Endothelial cell of umbilical vein (primary cell): Measurements from ENCODE around the gene LMF2. TPM values are rescaled to one million over a fixed set of nuclear protein-coding genes. Genes with fewer than 3 reads are reported as not detected.

Experiments used
- BruUV-seq: library from RNA; stranded (reverse); fragments of 400-500 nt; replicated peaks from 2 replicates; lab custom pipeline; 2021; lab: Mats Ljungman, UMichigan
- CTCF ChIA-PET: fragments of 300-600, 350-600 bp; sonication (Branson Sonifier 250); formaldehyde crosslinking; loops from one replicate; lab custom pipeline; 2021; ENCODE audit warnings: antibody characterized with exemption, inconsistent platforms; lab: Charles Lee
- POLR2A ChIA-PET: fragments of 300-600, 350-600 bp; sonication (Branson Sonifier 250); formaldehyde crosslinking; loops from one replicate; lab custom pipeline; 2021; ENCODE audit warnings: antibody characterized with exemption, inconsistent platforms; lab: Charles Lee
- DNase-seq: peaks from one replicate; pipeline ENCODE4 v3.0.0-alpha.2; 2011; ENCODE audit warnings: low read depth, low spot score
- FAIRE-seq: peaks from 2 replicates; lab custom pipeline; 2011; peaks lifted over from hg19 to GRCh38; lab: Jason Lieb, UNC
- H2AFZ ChIP-seq: 2 replicates; pipeline ENCODE4 v1.6.0; 2012; ENCODE audit warnings: low read depth, low read length, control low read depth, inconsistent platforms
- H3K27ac ChIP-seq: 2 replicates; pipeline ENCODE4 v1.5.1; 2011; ENCODE audit warnings: low read depth, mild to moderate bottlenecking, control low read depth, low read length, moderate library complexity; ENCODE audit not compliant: insufficient read depth
- H3K27me3 ChIP-seq, 2 experiments: 2 replicates each; pipeline versions ENCODE4 v1.6.0 to v1.6.1; 2011; ENCODE audit warnings: low read length in 2 of 2, mixed read lengths in 1 of 2; ENCODE audit not compliant: control insufficient read depth in 2 of 2, insufficient read depth in 2 of 2
- H3K36me3 ChIP-seq, 2 experiments: 2 replicates in 1 of 2; 3 replicates in 1 of 2; pipeline ENCODE4 v1.5.1; 2011; ENCODE audit warnings: low read length in 2 of 2, mild to moderate bottlenecking in 1 of 2, moderate library complexity in 1 of 2; ENCODE audit not compliant: control insufficient read depth in 2 of 2, insufficient read depth in 2 of 2; ENCODE audit errors: extremely low read depth in 1 of 2
- H3K4me1 ChIP-seq: 3 replicates; pipeline ENCODE4 v1.5.1; 2011; ENCODE audit warnings: mild to moderate bottlenecking, low read length; ENCODE audit not compliant: control insufficient read depth, insufficient read depth; ENCODE audit errors: extremely low read depth
- H3K4me2 ChIP-seq: 2 replicates; pipeline ENCODE4 v1.6.1; 2011; ENCODE audit warnings: low read length, control low read depth, mixed read lengths; ENCODE audit not compliant: insufficient read depth
- H3K4me3 ChIP-seq, 3 experiments: fragments of 200-600 bp in 1 of 3; sonication (generic), shearing (Covaris generic) in 1 of 3; replicated peaks in 1 of 3; 2 replicates each; pipeline ENCODE4 v1.5.1; 2011 to 2016; ENCODE audit warnings: control low read depth in 3 of 3, low read length in 3 of 3, mild to moderate bottlenecking in 2 of 3, inconsistent platforms in 1 of 3, low read depth in 1 of 3, moderate library complexity in 1 of 3; ENCODE audit not compliant: insufficient read depth in 1 of 3
- H3K79me2 ChIP-seq: 2 replicates; pipeline ENCODE4 v1.6.0; 2012; ENCODE audit warnings: low read length, inconsistent platforms; ENCODE audit not compliant: control insufficient read depth, insufficient read depth
- H3K9ac ChIP-seq: replicated peaks from 2 replicates; pipeline ENCODE3; 2011; ENCODE audit warnings: low read length, control low read depth; ENCODE audit not compliant: insufficient read depth; ENCODE audit errors: extremely low read depth
- H3K9me1 ChIP-seq: replicated peaks from 3 replicates; pipeline ENCODE4 v1.6.0; 2011; ENCODE audit warnings: mild to moderate bottlenecking, low read length; ENCODE audit not compliant: control insufficient read depth, insufficient read depth; ENCODE audit errors: extremely low read depth
- H3K9me3 ChIP-seq: replicated peaks from 2 replicates; pipeline ENCODE4 v1.5.1; 2012; ENCODE audit warnings: low read length, inconsistent platforms; ENCODE audit not compliant: control insufficient read depth, insufficient read depth
- H4K20me1 ChIP-seq: replicated peaks from 2 replicates; pipeline ENCODE3; 2011; ENCODE audit warnings: mild to moderate bottlenecking, low read length; ENCODE audit not compliant: control insufficient read depth, insufficient read depth; ENCODE audit errors: extremely low read depth
- EZH2 ChIP-seq: IDR thresholded peaks from 2 replicates; pipeline ENCODE4 v1.6.1; 2012; ENCODE audit warnings: borderline replicate concordance, low read depth, mild to moderate bottlenecking, moderate library complexity, low read length, inconsistent platforms; ENCODE audit not compliant: severe bottlenecking
- FOS ChIP-seq: IDR thresholded peaks from 2 replicates; pipeline ENCODE4 v1.6.1; 2011; ENCODE audit warnings: mild to moderate bottlenecking, low read length, moderate library complexity, borderline replicate concordance; ENCODE audit not compliant: insufficient read depth
- GATA2 ChIP-seq: IDR thresholded peaks from 2 replicates; pipeline ENCODE4 v1.7.0; 2011; ENCODE audit warnings: low read depth, mild to moderate bottlenecking, moderate library complexity, mixed read lengths, low read length; ENCODE audit not compliant: insufficient read length, insufficient read depth
- JUN ChIP-seq: IDR thresholded peaks from 2 replicates; pipeline ENCODE4 v1.6.1; 2011; ENCODE audit warnings: borderline replicate concordance, low read depth; ENCODE audit not compliant: insufficient read length, insufficient read depth
- MYC ChIP-seq: IDR thresholded peaks from one replicate; pipeline ENCODE4 v1.6.1; 2011; ENCODE audit warnings: mild to moderate bottlenecking, low read depth, low read length
- POLR2A ChIP-seq: IDR thresholded peaks from 2 replicates; pipeline ENCODE4 v1.6.1; 2012; ENCODE audit warnings: low read depth, mild to moderate bottlenecking, control low read depth, low read length
- POLR2AphosphoS5 ChIP-seq: IDR thresholded peaks from 2 replicates; pipeline ENCODE4 v1.6.1; 2012; ENCODE audit warnings: low read depth, mild to moderate bottlenecking, control low read depth, low read length, moderate library complexity; ENCODE audit not compliant: insufficient read depth
- dilution Hi-C: fragments of 300-500 bp; cut with MboI; formaldehyde crosslinking; loops from one replicate; pipeline ENCODE4 v1.15.0; 2019; ENCODE audit warnings: low sequenced_read_pairs; ENCODE audit not compliant: extremely low pct_ligation_motif_present
- intact Hi-C: fragments of 100-400 bp; cut with micrococcal nuclease; formaldehyde crosslinking; loops from one replicate; pipeline ENCODE4 v1.10.0; 2022
- polyA plus RNA-seq, 4 experiments: library from polyadenylated mRNA; depleted of rRNA in 3 of 4; stranded (reverse) in 3 of 4; unstranded in 1 of 4; fragments of >200 nt; gene quantifications; 2 replicates each; pipeline versions ENCODE4 v1.2.1 to v1.2.3, GENCODE V29; 2011 to 2012; ENCODE audit warnings: missing spikeins in 1 of 4
- total RNA-seq: library from RNA; stranded (reverse); gene quantifications from 2 replicates; pipeline ENCODE4 v1.2.3, GENCODE V29; 2021
- TF ChIP-seq, protein P1 (sequence below): IDR thresholded peaks from 2 replicates; pipeline ENCODE4 v1.6.1; 2011; ENCODE audit not compliant: insufficient read depth, insufficient read length
- TF ChIP-seq, protein P2 (sequence below), 2 donors: IDR thresholded peaks; 1 replicate in 1 of 2; 2 replicates in 1 of 2; pipeline ENCODE4 v1.5.1; 2011; ENCODE audit warnings: low read length in 2 of 2, mild to moderate bottlenecking in 2 of 2, moderate library complexity in 2 of 2, control low read depth in 1 of 2, inconsistent platforms in 1 of 2, low read depth in 1 of 2; ENCODE audit not compliant: insufficient read depth in 1 of 2; ENCODE audit errors: extremely low read depth in 1 of 2

The LMF2 gene
- total and polyA plus RNA-seq, 2 donors (not counting 3 experiments of a cell fraction or from before 2014, with no cell fraction given): 89.7 to 112 TPM

DNA sequence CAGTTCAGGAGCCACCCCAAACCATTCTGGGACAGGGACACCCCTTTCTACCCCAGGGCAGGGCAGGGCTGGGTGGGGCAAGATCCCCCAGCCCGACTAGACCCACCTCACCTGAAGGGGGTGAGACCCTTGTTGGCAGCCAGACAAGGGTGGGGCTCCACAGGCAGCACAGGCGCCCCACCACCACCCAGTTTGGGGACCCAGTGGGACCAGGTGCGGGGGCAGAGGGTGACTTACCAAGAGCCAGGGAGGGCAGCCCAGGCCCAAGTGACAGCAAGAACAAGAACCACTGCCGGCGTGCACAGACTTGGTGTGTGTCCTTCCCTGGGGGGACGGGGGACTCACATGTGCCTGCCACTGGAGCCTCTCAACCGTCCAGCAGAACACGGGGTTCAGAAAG lies 23.9 kb downstream of the LMF2 start:
- CTCF ChIA-PET: interaction anchor here (2.6 kb wide), 1 partner anchor 14 kb away, joined by 17 read pairs; no protein-coding TSS in a partner anchor
- no peak overlapping the region for H2AFZ ChIP-seq
- POLR2A ChIA-PET: no interaction called here
- dilution Hi-C loops: no loop called here
- H3K9me1 ChIP-seq: no peaks in the 10 kb centered on the region
- FAIRE-seq (no peak), DNase-seq (no peak)
- no peak overlapping the region for H3K4me2 ChIP-seq
- TF ChIP-seq, protein P1, sequence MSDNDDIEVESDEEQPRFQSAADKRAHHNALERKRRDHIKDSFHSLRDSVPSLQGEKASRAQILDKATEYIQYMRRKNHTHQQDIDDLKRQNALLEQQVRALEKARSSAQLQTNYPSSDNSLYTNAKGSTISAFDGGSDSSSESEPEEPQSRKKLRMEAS: no peak
- TF ChIP-seq POLR2A (no peak), POLR2AphosphoS5 (no peak), FOS (no peak), EZH2 (no peak), GATA2 (no peak), MYC (no peak)
- no peaks in the 10 kb centered on the region for H3K9me3 ChIP-seq
- H4K20me1 ChIP-seq: no peaks in the 10 kb centered on the region
- no peak overlapping the region for H3K9ac ChIP-seq
- no peaks in the 10 kb centered on the region for H3K4me1 ChIP-seq
- H3K36me3 ChIP-seq: no peaks in the 10 kb centered on the region
- BruUV-seq: no TSS peak
- H3K4me3 ChIP-seq: no peak overlapping the region
- intact Hi-C loops: no loop called here
- no peak overlapping the region for H3K27ac ChIP-seq
- H3K27me3 ChIP-seq: peaks cover 10 to 22% of the 10 kb centered on the region in 2 experiments
- H3K79me2 ChIP-seq: no peaks in the 10 kb centered on the region

DNA sequence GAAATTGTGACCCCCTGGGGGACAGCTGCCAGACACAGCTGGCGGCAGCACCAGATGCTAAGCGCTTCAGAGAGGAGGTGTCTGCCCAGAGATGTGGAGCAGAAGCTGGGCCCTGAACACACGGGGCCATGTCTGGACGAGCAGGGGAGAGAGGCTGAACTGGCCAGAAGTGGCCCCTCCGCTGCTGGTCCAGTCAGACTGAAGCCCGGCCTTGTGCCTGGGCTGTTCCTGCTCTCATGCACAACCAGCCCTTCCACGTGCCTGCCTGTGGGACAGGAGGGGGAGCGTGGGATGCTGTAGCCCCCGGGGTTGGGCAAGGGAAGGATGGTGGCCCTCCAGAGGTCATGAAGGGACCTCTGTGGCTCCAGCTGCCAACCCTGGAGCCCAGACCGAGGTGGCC lies 24.4 kb downstream of the LMF2 start:
- no peaks in the 10 kb centered on the region for H3K4me1 ChIP-seq
- no peak for TF ChIP-seq GATA2
- TF ChIP-seq POLR2AphosphoS5: no peak
- TF ChIP-seq JUN: no peak
- TF ChIP-seq, protein P1: no peak
- no peak for TF ChIP-seq MYC
- TF ChIP-seq, protein P2, sequence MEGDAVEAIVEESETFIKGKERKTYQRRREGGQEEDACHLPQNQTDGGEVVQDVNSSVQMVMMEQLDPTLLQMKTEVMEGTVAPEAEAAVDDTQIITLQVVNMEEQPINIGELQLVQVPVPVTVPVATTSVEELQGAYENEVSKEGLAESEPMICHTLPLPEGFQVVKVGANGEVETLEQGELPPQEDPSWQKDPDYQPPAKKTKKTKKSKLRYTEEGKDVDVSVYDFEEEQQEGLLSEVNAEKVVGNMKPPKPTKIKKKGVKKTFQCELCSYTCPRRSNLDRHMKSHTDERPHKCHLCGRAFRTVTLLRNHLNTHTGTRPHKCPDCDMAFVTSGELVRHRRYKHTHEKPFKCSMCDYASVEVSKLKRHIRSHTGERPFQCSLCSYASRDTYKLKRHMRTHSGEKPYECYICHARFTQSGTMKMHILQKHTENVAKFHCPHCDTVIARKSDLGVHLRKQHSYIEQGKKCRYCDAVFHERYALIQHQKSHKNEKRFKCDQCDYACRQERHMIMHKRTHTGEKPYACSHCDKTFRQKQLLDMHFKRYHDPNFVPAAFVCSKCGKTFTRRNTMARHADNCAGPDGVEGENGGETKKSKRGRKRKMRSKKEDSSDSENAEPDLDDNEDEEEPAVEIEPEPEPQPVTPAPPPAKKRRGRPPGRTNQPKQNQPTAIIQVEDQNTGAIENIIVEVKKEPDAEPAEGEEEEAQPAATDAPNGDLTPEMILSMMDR (IDR thresholded peaks at IDR 0.05; ENCODE audit: extremely low read depth in 1 of 2, insufficient read depth in 1 of 2, low read depth in 1 of 2, low read length in 2 of 2): no peak
- TF ChIP-seq FOS: no peak
- no peak for TF ChIP-seq EZH2
- TF ChIP-seq POLR2A: no peak
- no peak for DNase-seq
- CTCF ChIA-PET: interaction anchor here (0.5 kb wide), 1 partner anchor 117 kb away, joined by 3 read pairs; no protein-coding TSS in a partner anchor
- no peak for FAIRE-seq
- POLR2A ChIA-PET: no interaction called here
- no peaks in the 10 kb centered on the region for H4K20me1 ChIP-seq
- no peak overlapping the region for H2AFZ ChIP-seq
- intact Hi-C loops (no loop called here), dilution Hi-C loops (no loop called here)
- no peaks in the 10 kb centered on the region for H3K9me3 ChIP-seq
- H3K27ac ChIP-seq: no peak overlapping the region
- no peak overlapping the region for H3K4me2 ChIP-seq
- no peaks in the 10 kb centered on the region for H3K36me3 ChIP-seq
- no peaks in the 10 kb centered on the region for H3K9me1 ChIP-seq
- H3K9ac ChIP-seq: no peak overlapping the region
- H3K27me3 ChIP-seq: peaks cover 10 to 22% of the 10 kb centered on the region in 2 experiments
- H3K4me3 ChIP-seq: no peak overlapping the region
- BruUV-seq: no TSS peak
- no peaks in the 10 kb centered on the region for H3K79me2 ChIP-seq
